H9 (cell line): ENCODE data around the gene PEX5L. TPM values are rescaled to one million over a fixed set of nuclear protein-coding genes. Genes with fewer than 3 reads are reported as not detected.

Experiments
- DNase-seq: peaks from one replicate; pipeline ENCODE4 v3.0.0-alpha.2; 2017
- H2AFZ ChIP-seq: one replicate; pipeline ENCODE4 v1.6.1; 2013; ENCODE audit warnings: mild to moderate bottlenecking, low read length, control low read depth, moderate library complexity
- H2AK5ac ChIP-seq: 2 replicates; pipeline ENCODE4 v1.6.1; 2013; ENCODE audit warnings: low read length, control low read depth, mixed read lengths; ENCODE audit not compliant: insufficient read length
- H2BK120ac ChIP-seq: one replicate; pipeline ENCODE4 v1.6.1; 2013; ENCODE audit warnings: low read depth, mild to moderate bottlenecking, low read length, control low read depth, inconsistent platforms; ENCODE audit not compliant: poor library complexity, severe bottlenecking
- H2BK12ac ChIP-seq: 2 replicates; pipeline ENCODE4 v1.6.1; 2013; ENCODE audit warnings: low read length, control low read depth, mixed read lengths, low read depth; ENCODE audit not compliant: insufficient read length
- H2BK15ac ChIP-seq: 2 replicates; pipeline ENCODE4 v1.6.1; 2013; ENCODE audit warnings: low read depth, low read length, control low read depth
- H2BK20ac ChIP-seq: one replicate; pipeline ENCODE4 v1.6.1; 2013; ENCODE audit warnings: low read depth, mild to moderate bottlenecking, low read length, control low read depth, inconsistent platforms; ENCODE audit not compliant: poor library complexity, severe bottlenecking
- H2BK5ac ChIP-seq: 2 replicates; pipeline ENCODE4 v1.6.1; 2013; ENCODE audit warnings: low read length, control low read depth, mixed read lengths; ENCODE audit not compliant: insufficient read length
- H3K14ac ChIP-seq: 2 replicates; pipeline ENCODE4 v1.6.1; 2013; ENCODE audit warnings: low read length, control low read depth; ENCODE audit not compliant: insufficient read depth
- H3K18ac ChIP-seq: 2 replicates; pipeline ENCODE4 v1.6.1; 2013; ENCODE audit warnings: low read depth, mild to moderate bottlenecking, mixed read lengths, low read length, control low read depth; ENCODE audit not compliant: insufficient read length
- H3K23ac ChIP-seq: 2 replicates; pipeline ENCODE4 v1.6.1; 2013; ENCODE audit warnings: low read length, control low read depth, mixed read lengths, low read depth; ENCODE audit not compliant: insufficient read length
- H3K23me2 ChIP-seq: 2 replicates; pipeline ENCODE4 v1.6.1; 2013; ENCODE audit warnings: low read depth, mild to moderate bottlenecking, mixed read lengths, low read length, control low read depth; ENCODE audit not compliant: insufficient read length, poor library complexity, severe bottlenecking
- H3K27ac ChIP-seq: 2 replicates; pipeline ENCODE4 v1.5.1; 2013; ENCODE audit warnings: low read length, control low read depth, mixed read lengths, low read depth; ENCODE audit not compliant: insufficient read length
- H3K27me3 ChIP-seq: 2 replicates; pipeline ENCODE4 v1.6.1; 2013; ENCODE audit warnings: low read length, control low read depth, inconsistent platforms; ENCODE audit not compliant: insufficient read depth
- H3K4ac ChIP-seq: 2 replicates; pipeline ENCODE4 v1.6.1; 2013; ENCODE audit warnings: low read depth, mild to moderate bottlenecking, control low read depth, inconsistent platforms, low read length, moderate library complexity
- H3K4me1 ChIP-seq: 2 replicates; pipeline ENCODE4 v1.6.1; 2013; ENCODE audit warnings: low read length, control low read depth, inconsistent platforms; ENCODE audit not compliant: insufficient read depth
- H3K4me2 ChIP-seq: 2 replicates; pipeline ENCODE4 v1.6.1; 2013; ENCODE audit warnings: low read length, control low read depth, mixed read lengths; ENCODE audit not compliant: insufficient read length, insufficient read depth
- H3K56ac ChIP-seq: 2 replicates; pipeline ENCODE4 v1.6.1; 2013; ENCODE audit warnings: low read depth, mild to moderate bottlenecking, mixed read lengths, low read length, control low read depth; ENCODE audit not compliant: insufficient read length
- H3K79me1 ChIP-seq: 2 replicates; pipeline ENCODE4 v1.6.1; 2013; ENCODE audit warnings: low read depth, mild to moderate bottlenecking, moderate library complexity, low read length, control low read depth, inconsistent platforms; ENCODE audit not compliant: insufficient read depth, poor library complexity, severe bottlenecking
- H3K79me2 ChIP-seq: 2 replicates; pipeline ENCODE4 v1.6.1; 2013; ENCODE audit warnings: low read length, control low read depth, inconsistent platforms; ENCODE audit not compliant: insufficient read depth
- H3K9ac ChIP-seq: 2 replicates; pipeline ENCODE4 v1.6.1; 2013; ENCODE audit warnings: low read length, control low read depth, mixed read lengths; ENCODE audit not compliant: insufficient read length; ENCODE audit errors: extremely low read depth
- H3K9me3 ChIP-seq: one replicate; pipeline ENCODE4 v1.6.1; 2013; ENCODE audit warnings: low read depth, low read length, inconsistent platforms; ENCODE audit not compliant: control insufficient read depth
- H3T11ph ChIP-seq: one replicate; pipeline ENCODE4 v1.6.1; 2013; ENCODE audit warnings: mild to moderate bottlenecking, low read length, control low read depth, inconsistent platforms
- H4K20me1 ChIP-seq: one replicate; pipeline ENCODE4 v1.6.1; 2013; ENCODE audit not compliant: control insufficient read depth, insufficient read length, insufficient read depth
- H4K5ac ChIP-seq: 2 replicates; pipeline ENCODE4 v1.6.1; 2013; ENCODE audit warnings: low read depth, mild to moderate bottlenecking, mixed read lengths, low read length, control low read depth; ENCODE audit not compliant: insufficient read length
- H4K8ac ChIP-seq: replicated peaks from 2 replicates; pipeline ENCODE4 v1.6.1; 2013; ENCODE audit warnings: low read length, control low read depth, mixed read lengths, low read depth; ENCODE audit not compliant: insufficient read length
- H4K91ac ChIP-seq: 2 replicates; pipeline ENCODE4 v1.6.1; 2013; ENCODE audit warnings: low read depth, mild to moderate bottlenecking, moderate library complexity, mixed read lengths, low read length, control low read depth; ENCODE audit not compliant: insufficient read length
- H3K27ac Mint-ChIP-seq, 3 experiments: 2 replicates in 2 of 3; 3 replicates in 1 of 3; pipeline ENCODE4 v1.8.0; 2020 to 2021; ENCODE audit warnings: mixed read lengths in 3 of 3, mild to moderate bottlenecking in 1 of 3, moderate library complexity in 1 of 3
- H3K27me3 Mint-ChIP-seq: 2 replicates; pipeline ENCODE4 v1.8.0; 2021; ENCODE audit warnings: low read depth, mild to moderate bottlenecking, moderate library complexity, mixed read lengths
- H3K36me3 Mint-ChIP-seq, 3 experiments: 2 replicates in 2 of 3; 3 replicates in 1 of 3; pipeline ENCODE4 v1.8.0; 2020 to 2021; ENCODE audit warnings: low read depth in 3 of 3, mixed read lengths in 3 of 3; ENCODE audit not compliant: insufficient read depth in 1 of 3
- H3K4me1 Mint-ChIP-seq, 2 experiments: 2 replicates each; pipeline ENCODE4 v1.8.0; 2020; ENCODE audit warnings: mixed read lengths in 2 of 2
- H3K4me3 Mint-ChIP-seq, 2 experiments: 2 replicates in 1 of 2; 3 replicates in 1 of 2; pipeline ENCODE4 v1.8.0; 2020 to 2021; ENCODE audit warnings: mild to moderate bottlenecking in 2 of 2, mixed read lengths in 2 of 2, moderate library complexity in 1 of 2
- H3K9me3 Mint-ChIP-seq, 2 experiments: 2 replicates in 1 of 2; 3 replicates in 1 of 2; pipeline ENCODE4 v1.8.0; 2020; ENCODE audit warnings: mild to moderate bottlenecking in 2 of 2, mixed read lengths in 2 of 2, moderate library complexity in 1 of 2
- CTCF ChIP-seq: fragments of 200-600 bp; sonication (generic); conservative IDR thresholded peaks from 3 replicates; pipeline ENCODE4 v1.8.0; 2021; ENCODE audit warnings: antibody characterized with exemption, mild to moderate bottlenecking
- WGBS: extraction: QIAGEN DNeasy Blood & Tissue Kit; methylation state at CpG from one replicate; pipeline ENCODE4 v1.1.7; 2013; ENCODE audit warnings: missing lambda C conversion rate, low lambda C conversion rate, mixed read lengths; ENCODE audit not compliant: insufficient read length; ENCODE audit errors: extremely low coverage; 5-methylcytosine and 5-hydroxymethylcytosine counted together
- total RNA-seq: library from RNA; stranded (reverse); gene quantifications from 2 replicates; pipeline ENCODE4 v1.2.1, GENCODE V29; 2021

The PEX5L gene
- total RNA-seq, 1 experiment from 2014 or later, result 0.85 TPM

GRCh38 chr3:180070925-180071324 lies 34.2 kb upstream of the PEX5L start:
- TF ChIP-seq CTCF, result no peak

More at GRCh38 chr3:180070925-180071324, 34.2 kb upstream of the PEX5L start:
- Histone ChIP-seq H3K27me3 (no peaks in the 10 kb centered on the region), H3K9ac (no peak overlapping the region), H2BK120ac (no peak overlapping the region), H2AK5ac (no peak overlapping the region), H3K18ac (no peak overlapping the region), H3T11ph (no peak overlapping the region), H3K23me2 (no peaks in the 10 kb centered on the region), H2AFZ (no peak overlapping the region), H3K23ac (no peak overlapping the region), H3K79me2 (no peaks in the 10 kb centered on the region), H4K91ac (no peak overlapping the region), H3K14ac (no peak overlapping the region), H4K20me1 (no peaks in the 10 kb centered on the region), H2BK20ac (no peak overlapping the region), H4K5ac (no peak overlapping the region), H3K4me1 (peaks cover 8% of the 10 kb centered on the region; the same call in 1 of the 2 replicates), H4K8ac (no peak overlapping the region), H3K9me3 (no peaks in the 10 kb centered on the region), H3K79me1 (no peaks in the 10 kb centered on the region), H2BK5ac (no peak overlapping the region), H2BK15ac (no peak overlapping the region), H3K27ac (no peak overlapping the region), H3K56ac (no peak overlapping the region), H3K4me2 (no peak overlapping the region), H3K4ac (no peak overlapping the region), H2BK12ac (no peak overlapping the region)
- H3K27ac Mint-ChIP-seq, result no peak overlapping the region; a peak in 1 of 7 replicates
- WGBS, result no CpG with 5 or more reads among the region's 3 CpGs
- H3K27me3 Mint-ChIP-seq, result no peaks in the 10 kb centered on the region
- no peak for DNase-seq
- no peaks in the 10 kb centered on the region for H3K9me3 Mint-ChIP-seq
- peaks cover 18 to 23% of the 10 kb centered on the region in 2 experiments for H3K4me1 Mint-ChIP-seq
- no peak overlapping the region for H3K4me3 Mint-ChIP-seq
- peaks cover 0 to 1% (median 0%) of the 10 kb centered on the region in 3 experiments; a peak in 1 of 7 replicates for H3K36me3 Mint-ChIP-seq
